ENCODE results near the gene TNKS1BP1.
"Not testable (repeated sequence)": the region's sequence is repeated elsewhere in the genome, so short reads cannot be mapped to it uniquely, and the experiment has no call there.

Gene TNKS1BP1, protein sequence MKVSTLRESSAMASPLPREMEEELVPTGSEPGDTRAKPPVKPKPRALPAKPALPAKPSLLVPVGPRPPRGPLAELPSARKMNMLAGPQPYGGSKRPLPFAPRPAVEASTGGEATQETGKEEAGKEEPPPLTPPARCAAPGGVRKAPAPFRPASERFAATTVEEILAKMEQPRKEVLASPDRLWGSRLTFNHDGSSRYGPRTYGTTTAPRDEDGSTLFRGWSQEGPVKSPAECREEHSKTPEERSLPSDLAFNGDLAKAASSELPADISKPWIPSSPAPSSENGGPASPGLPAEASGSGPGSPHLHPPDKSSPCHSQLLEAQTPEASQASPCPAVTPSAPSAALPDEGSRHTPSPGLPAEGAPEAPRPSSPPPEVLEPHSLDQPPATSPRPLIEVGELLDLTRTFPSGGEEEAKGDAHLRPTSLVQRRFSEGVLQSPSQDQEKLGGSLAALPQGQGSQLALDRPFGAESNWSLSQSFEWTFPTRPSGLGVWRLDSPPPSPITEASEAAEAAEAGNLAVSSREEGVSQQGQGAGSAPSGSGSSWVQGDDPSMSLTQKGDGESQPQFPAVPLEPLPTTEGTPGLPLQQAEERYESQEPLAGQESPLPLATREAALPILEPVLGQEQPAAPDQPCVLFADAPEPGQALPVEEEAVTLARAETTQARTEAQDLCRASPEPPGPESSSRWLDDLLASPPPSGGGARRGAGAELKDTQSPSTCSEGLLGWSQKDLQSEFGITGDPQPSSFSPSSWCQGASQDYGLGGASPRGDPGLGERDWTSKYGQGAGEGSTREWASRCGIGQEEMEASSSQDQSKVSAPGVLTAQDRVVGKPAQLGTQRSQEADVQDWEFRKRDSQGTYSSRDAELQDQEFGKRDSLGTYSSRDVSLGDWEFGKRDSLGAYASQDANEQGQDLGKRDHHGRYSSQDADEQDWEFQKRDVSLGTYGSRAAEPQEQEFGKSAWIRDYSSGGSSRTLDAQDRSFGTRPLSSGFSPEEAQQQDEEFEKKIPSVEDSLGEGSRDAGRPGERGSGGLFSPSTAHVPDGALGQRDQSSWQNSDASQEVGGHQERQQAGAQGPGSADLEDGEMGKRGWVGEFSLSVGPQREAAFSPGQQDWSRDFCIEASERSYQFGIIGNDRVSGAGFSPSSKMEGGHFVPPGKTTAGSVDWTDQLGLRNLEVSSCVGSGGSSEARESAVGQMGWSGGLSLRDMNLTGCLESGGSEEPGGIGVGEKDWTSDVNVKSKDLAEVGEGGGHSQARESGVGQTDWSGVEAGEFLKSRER (N-terminal part only)

DNA sequence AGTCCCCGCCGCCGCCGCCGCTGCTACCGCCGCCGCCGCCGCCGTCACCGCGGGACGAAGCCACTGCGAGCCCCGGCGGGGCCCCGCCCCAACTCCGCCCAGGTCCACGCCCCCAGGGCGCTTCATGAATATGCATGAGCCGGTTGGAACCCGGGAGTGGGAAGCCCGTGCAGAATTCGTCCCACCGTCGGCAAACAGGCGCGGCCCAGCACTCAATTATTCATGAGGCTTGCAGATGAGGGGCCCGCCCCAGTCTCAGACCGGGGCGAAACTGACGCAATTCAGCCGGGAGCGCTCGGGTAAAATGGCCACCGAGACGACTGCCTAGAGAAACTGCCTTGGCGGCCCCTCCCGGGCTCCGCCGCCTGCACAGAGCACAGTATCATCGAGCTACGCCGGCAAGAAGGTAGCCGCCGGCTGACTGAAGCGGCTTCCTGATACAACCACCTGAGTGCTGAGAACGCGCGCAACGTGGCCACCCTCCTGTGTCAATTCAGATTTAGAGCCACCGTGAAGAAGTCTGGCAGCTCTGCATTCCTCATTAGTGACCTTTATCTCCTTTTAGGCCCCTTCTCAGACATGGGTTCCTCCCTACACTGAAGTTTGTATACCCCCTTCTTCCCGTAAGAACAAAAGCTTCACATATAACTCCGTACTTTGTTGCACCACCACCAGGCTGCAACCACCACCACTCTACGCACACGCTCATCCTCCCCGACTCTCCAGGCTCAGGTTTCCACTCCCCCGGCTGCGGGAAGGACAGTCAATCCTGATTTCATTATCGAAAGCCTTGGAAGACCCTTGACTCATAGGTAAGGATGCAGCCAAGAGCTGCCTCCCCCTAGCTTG is at the start of gene TNKS1BP1:
TSS of gene TNKS1BP1 (minus strand) at position 67 of the 849 bp plus-strand sequence. CDS start 3,067 bp downstream, outside the sequence.
- peak; percentile 87 to 88 for DNase-seq

DNA sequence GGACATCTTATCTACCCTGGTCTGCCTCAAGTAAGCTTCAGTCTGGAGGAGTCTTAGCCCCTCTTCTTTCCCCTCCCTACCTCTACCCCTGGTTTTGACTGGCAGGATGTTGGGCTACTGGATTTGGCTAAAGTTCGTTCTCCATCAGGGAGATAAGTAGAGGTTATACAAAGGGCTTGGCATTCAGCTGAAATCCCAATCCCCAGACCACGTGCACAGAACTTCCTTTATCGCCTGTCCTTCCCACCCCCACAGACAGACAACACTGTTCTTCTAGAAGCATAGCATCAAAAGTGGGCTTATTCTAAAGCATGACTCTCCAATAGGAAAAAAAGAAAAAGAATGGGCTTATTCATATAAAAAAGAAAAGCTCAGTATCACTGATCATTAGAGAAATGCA is 48.4 kb upstream of the TNKS1BP1 start:
- no peak for DNase-seq

DNA sequence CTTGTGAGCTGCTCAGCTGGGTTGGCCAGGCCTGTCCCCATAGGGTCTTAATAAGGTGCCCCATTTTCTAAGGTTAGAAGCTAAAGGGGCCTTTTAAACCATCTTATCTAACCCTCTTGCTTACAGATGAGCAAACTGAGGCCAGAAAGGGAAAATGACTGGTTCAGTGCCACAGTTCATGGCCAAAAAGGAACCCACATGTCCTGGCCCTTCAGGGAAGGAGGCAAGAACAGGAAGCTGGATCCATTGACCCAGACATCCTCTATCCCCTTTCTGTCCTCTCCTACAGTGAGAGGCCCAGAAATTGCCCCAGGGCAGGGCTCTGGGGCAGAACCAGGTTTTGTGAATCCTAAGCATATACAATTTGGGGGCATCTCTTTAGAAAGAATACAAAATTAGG is 46.2 kb upstream of the TNKS1BP1 start:
- DNase-seq: no peak

DNA sequence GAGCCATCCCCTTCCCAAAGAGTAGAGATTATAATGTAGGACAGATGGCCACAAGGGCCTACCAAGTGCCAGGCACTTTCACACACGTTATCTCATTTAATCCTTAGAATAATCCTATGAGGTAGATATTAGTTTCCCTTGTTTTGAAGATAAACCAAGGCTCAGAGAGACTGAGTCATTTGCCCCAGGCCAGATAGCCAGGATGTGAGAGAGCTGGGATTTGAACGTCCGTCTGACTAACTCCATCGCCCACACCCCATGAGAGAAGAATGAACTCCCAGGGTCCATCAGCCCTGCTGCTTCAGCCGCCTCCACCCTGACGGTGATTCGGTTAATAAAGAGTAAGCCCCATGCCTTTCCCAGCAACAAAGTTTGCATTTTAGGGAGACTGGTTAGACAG is 45.5 kb upstream of the TNKS1BP1 start:
- DNase-seq: no peak

DNA sequence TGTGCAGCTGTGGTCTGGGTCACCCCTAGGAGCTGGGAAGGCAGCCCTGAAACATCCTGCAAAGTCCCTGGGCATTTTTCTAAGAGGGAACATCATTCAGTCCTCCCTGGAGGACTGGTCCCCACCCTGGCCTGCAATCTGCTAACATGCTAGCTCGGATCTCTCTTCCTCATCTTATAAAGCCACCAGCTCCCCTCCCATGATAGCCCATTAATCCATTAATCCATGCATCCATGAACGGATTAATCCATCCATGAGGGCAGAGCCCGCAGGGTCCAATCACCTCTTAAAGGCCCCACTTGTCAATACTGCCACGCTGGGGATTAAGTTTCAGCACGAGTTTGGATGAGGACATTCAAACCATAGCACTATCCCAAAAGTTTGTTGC is 44.1 kb upstream of the TNKS1BP1 start:
- DNase-seq: no peak

DNA sequence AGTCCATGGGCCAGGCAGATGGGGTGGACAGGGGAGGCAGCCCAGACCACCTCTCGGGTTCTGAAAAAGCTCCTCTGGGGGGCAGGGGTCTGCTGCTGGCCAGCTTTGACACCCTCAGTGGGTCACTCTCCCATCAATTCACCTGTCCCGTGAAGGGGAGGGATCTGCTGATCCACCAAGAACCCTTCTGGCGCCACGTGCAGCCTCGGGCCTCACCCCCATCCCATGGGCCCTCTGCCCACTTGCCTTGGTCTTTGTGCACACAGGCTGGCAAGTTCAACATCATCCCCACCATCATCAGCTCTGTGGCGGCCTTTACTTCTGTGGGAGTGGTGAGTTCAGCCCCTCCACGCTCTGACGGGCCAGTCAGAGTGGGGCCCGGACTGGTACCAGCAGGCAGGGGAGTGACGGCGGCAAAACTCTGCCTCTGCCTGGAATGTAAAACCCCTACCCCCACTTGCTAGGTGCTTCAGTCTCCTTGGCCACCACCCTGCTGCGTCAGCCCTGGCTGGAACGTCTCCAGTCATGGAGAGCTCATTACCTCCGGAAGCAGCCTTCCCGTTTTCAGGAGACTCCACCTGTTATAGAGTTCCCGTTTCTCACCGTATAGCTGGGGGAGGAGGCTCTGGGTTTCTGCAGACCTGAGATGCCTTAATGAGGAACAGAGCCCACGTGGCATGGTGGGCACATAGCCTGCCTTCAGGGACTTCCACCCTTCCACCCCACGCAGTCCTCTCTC is 43.5 kb upstream of the TNKS1BP1 start:
- no peak for DNase-seq

DNA sequence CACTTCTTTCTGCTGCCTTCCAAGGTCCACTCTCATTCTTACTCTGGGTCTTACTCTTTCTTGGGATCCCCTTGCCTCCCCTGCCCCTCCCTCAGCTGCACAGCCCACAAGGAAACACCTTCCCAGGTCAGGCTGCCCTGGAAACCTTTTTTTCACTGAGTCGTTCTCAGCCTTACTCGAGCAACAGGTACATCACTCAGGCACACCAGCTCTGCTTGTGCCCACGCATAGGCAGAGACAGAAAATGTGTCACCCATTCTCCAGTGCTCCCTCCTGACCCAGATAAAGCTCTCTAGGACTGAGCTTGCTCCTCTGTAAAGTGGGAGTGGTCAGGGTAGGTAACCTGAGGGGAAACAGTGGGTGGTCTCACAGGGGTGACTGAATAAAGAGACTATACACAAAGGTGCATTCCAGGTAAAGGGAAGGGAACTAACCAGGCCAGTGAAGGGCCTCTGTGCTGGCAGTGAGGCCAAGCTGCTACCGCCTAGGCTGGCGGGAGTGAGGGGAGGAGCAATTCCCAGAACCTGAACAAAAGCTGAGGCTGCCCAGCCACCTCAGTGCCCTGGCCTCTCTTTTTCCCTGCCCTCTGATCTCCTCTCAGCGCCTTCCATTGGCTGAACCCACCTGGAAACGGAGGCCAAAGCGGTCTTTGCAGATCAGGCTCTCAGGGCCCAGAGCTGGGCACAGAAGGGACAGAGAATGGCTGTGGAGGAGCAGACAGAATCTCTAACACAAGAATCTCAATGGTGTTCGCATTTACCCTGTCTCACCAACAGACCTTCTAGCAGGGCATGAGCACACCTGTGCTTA is 40.3 kb upstream of the TNKS1BP1 start:
- DNase-seq: no peak

DNA sequence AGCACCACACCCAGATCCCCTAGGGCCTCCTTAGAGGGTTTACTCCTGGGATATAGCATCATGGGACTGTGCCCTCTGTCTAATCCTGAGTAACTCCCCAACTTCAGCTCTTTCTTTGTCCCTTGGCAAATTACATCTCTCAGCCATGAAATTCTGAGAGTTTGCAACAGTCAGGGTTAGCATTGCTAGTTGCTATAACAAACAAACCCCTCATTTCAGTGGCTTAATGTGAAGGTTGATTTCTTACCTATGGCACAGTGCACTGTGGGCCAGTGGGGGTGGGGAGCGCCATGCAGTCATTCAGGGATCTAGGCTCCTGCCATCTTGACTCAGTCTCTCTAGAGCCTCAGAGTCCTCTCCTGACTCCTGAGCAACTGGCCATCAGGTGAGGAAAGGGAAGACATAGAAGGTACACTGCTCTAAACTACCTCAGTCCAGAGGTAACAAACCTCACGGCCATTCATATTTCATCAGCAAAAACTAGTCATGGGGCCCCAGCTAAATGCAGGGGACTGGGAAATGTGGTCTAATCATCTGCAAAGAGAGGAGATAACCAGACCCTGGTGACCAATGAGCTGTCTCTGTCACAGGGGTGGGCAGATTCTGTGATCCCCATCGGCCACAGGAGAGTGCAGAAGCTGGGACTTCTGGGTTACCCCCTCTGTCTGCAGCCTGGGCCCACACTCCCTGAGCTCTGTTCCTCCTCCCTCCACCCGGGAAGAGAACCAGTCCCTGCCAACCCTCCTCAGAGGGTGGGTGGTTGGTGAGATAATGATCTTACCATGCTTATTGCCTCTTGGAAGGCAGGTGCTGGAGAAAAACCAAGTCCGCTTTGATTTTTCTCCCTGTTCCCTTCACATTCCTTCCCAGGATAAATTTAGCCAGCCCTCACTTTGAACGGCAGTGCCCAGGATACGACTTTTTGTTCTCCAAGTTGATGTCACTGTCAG is 38.7 kb upstream of the TNKS1BP1 start:
- DNase-seq: no peak

DNA sequence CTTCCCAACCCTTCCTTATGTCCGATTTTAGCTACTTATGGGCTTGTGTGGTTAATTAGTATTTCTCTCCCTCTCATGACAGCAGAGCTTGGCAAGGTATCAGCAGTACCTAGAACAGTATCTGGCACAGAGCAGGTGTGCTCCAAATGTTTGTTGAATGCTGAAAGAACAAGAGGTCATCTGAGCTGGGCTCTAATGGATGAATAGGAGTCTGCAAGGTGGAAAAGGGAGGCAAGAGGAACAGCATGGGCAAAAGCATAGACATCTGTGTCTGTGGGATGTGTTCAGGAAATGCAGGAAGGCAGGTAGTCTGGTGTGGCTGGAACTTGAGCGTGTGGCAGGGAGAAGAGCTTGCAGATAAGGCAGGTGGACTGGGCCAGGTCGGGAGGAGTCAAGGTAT is 37.2 kb upstream of the TNKS1BP1 start:
- DNase-seq: no peak

DNA sequence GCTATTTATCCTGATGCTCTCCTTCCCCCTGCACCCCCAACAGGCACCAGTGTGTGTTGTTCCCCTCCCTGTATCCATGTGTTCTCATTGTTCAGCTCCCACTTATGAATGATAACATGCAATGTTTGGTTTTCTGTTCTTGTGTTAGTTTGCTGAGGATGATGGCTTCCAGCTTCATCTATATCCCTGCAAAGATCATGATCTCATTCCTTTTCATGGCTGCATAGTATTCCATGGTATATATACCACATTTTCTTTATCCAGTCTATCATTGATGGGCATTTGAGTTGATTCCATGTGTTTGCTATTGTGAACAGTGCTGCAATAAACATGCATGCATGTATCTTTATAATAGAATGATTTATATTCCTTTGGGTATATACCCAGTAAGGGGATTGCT is 36.7 kb upstream of the TNKS1BP1 start:
- DNase-seq: not testable (repeated sequence)

DNA sequence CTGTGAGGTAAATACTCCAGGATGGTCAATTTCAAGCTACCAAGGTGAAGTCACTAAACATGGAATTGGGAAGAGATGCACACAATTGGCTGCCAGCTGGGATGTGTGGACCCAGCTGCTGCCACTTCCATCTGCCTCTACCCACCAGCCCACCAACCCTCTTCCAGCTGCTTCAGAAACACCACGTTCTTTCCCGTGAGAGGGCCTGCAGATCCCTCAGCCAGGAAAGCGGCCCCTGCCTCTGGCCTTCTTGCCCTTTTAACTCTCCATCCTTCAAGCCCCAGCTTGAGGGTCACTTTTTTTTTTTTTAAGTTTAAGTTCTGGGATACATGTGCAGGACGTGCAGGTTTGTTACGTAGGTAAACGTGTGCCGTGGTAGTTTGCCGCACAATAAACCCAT is 36.2 kb upstream of the TNKS1BP1 start:
- no peak for DNase-seq

DNA sequence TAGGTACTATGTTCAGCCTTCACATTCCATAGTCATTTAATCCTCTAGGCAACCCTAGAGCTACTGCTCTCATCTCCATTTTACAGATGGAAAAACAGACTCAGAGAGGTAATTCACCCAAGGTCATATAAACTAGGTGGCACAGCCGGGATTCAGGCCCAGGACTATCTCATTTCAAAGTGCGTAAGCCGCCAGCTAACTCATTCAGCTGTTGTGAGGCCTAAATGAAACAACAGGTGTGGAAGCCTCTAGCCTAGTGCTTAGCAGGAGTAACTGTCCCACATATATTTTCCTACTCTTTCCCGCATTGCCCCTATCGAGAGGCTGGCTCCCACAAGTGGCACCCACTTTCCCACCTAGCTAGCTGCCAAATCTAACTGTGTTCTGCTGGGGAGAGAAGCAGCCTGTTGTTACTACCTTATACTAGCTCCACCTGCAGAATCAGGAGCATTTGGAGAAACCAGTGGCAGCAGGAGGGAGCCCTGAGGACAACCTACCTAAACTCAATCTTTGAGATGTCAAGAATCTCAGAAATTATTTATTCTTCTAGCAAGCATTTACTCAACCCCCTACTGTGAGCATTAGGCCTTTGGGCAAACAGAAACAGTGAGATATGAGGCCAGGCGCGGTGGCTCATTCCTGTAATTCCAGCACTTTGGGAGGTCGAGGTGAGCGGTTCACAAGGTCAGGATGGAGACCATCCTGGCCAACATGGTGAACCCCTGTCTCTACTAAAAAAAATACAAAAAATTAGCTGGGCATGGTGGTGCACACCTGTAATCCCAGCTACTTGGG is 35.3 kb upstream of the TNKS1BP1 start:
- no peak for DNase-seq

DNA sequence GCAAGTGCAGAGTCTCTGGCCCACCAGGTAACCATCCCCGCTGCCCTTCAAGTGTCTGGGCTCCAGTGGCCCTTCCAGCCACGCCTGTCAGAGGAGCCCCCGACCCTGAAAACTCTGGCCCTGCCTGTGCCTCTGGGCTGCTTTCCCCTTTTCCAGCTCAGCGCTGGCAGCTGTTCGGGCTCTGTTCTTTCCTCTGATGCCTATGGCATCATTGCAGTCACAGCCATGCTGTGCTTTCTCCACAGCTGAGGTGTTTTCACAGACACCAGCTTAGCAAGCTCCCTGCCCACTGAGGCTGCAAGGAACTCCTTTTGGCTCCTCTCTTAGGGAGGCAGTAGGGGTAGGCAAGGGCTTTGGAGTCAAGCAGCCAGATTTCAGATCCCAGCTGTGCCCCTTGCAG is 34.6 kb upstream of the TNKS1BP1 start:
- DNase-seq: no peak

DNA sequence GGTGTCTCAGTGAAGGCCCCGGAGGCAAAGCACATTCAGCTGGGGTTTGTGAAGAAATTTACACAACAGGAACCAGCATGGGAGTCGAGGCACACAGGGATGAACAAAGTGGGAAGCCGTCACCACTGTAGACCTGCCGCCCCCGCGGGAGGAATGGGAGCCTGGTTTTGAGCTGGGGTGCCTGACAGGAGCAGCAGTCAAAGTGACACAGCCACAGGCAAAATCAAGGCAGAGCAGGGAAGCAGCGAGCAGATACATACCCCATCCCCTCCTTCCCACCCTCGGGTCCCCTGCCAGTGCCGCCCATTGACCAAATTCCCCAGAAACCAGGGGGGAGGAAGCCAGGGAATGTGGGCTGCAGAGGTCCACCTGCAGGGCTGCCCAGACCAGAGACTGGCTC is 34.2 kb upstream of the TNKS1BP1 start:
- DNase-seq: no peak

DNA sequence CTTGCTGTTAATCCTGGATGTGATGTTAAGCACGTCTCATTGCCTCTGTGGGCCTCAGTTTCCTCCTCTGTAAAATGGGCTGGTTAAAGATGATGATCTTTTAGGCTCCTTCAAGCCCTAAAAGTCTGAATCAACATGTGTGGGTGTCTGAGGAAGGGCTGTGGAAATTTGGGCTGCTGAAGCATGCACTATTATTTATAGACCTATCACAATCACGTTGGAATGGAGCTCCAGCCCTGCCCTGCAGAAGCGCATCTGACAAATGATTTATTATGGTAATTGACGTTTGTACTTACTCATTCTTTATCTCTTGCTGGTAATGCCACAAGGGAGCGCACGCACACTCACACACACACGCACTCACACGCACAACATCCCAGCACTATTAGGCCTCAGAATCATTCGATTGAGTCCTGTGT is 33.8 kb upstream of the TNKS1BP1 start:
- DNase-seq: no peak

DNA sequence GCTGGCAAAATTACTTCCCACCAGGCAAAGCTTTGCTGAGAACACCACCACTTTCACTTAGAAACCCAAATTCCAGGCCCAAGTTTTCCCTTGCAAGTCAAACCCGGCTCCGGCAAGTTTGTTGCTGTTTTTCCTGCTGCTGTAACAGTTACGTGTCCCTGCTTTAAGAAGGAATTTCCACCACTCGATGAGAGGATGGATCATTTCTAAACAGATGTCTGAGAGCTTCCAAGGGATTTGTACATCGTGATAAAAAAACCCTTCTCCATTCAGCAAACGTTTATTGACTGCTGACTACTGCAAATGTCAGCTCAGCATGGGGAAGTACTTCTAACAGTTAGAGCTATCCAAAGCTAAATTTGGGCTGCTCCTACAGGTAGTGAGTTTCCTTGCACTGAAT is 33.1 kb upstream of the TNKS1BP1 start:
- DNase-seq: no peak

DNA sequence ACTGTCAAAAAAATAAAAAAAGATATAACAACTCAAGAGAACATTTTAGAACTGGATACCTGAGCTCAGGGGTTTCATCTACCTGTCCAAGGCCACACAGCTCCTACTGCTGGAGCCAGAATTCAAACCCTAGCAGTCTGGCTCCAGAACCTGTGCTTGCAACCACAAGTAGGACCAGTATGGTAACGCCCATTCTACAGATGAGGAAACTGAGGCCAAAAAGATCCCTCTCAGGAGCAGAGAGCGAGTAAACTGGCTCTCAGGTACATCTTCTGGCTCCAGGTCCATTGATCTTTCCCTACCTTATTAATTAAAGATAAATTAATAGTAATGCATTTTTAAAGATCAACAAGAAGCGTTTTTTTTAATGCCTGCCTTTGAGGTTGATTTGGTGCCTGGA is 32.6 kb upstream of the TNKS1BP1 start:
- no peak for DNase-seq

DNA sequence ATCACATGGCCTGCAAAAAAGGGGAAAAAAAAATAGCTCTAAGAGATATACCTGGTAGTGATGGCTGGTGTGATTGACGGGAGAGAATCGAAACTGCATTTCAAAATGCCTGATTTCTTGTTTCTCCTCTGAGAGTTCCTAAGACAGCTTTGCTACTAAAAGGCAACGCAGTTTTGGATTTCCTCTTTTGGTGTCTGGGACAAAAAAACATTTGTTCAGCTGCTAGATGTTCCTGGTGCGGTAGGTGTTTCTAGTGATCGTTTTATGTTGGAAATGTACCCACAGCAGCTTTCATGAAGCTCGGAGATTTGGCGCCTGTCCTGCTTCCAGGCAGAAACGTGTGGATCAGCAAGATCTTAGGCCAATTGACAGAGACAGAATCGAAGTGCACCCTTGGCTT is 31.5 kb upstream of the TNKS1BP1 start:
- DNase-seq: no peak

DNA sequence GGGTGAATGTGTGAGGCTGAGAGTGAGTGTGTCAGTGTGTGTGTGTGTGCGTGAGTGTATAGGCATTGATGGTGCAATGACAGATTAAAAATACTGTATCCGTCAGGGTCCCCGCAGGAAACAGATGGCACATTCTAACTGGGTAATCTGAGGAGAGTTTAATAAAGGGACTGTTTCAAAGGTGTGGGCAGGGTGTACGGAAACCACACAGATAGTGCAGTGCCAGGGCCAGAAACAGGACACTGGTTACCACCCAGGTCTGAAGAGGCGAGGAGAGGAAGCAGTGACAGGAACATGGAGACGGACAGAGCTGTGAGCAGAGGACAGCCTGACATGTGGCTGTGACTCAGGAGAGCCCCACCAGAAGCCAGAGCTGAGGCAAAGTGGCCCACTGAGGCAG is 29.9 kb upstream of the TNKS1BP1 start:
- DNase-seq: no peak

Measured in SHP77 (cell line).